ENCODE data around the gene LZTS3.

GRCh38 chr20:3218307-3218988 is 45.1 kb upstream of the LZTS3 start:
- peak; percentile 83 to 93 (median 89) for TF ChIP-seq CTCF (IDR thresholded peaks at IDR 0.05)
- TF ChIP-seq POLR2A (IDR thresholded peaks at IDR 0.05) = no peak

Data from adrenal gland (tissue), 5 donors.